ENCODE results near the gene CORO2A. TPM values are rescaled to one million over a fixed set of nuclear protein-coding genes. Genes with fewer than 3 reads are reported as not detected.

Gene CORO2A
- total and polyA plus RNA-seq, 2 of the 13 experiments (the other 11 are each of a cell fraction or from before 2014, with no cell fraction given): 14.4 to 15.3 TPM

DNA sequence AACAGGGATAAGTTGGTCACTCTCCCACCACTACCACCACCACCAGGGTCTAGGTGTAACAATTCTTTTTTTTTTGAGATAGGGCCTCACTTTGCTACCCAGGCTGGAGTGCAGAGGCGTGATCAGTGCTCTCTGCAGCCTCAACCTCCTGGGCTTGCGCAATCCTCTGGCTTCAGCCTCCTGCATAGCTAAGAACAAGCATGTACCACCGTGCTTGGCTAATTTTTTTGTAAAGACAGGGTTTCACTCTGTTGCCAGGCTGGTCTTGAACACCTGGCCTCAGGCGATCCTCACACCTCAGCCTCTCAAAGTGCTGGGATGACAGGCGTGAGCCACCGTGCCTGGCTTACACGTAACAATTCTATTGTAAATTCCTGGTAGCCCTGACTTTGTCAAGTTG lies 27.5 kb downstream of the CORO2A start (continued):
- TF ChIP-seq ZNF468 (CRISPR knock-in tag; IDR thresholded peaks at IDR 0.05): no peak

- ATAC-seq (no peak), FAIRE-seq (no peak), DNase-seq (ENCODE audit: low spot score) (no peak)
- CTCF ChIA-PET (ENCODE audit: low intra/inter-chr PET ratio, low total read pairs): no interaction called here
- POLR2A ChIA-PET: interaction anchor here (1.4 kb wide), 1 partner anchor 20 kb away, joined by 3 read pairs; no protein-coding TSS in a partner anchor
- no peak overlapping the region for H3K9ac ChIP-seq (ENCODE audit: insufficient read depth, low read depth, low read length)
- intact Hi-C loops (cut with micrococcal nuclease; ENCODE audit: unreplicated experiment) (loop anchor here (10.0 kb wide), 1 partner anchor 48 kb away; the partner anchor contains the start of gene TRIM14), in situ Hi-C loops (cut with HindIII; ENCODE audit: extremely low pct_ligation_motif_present, low pct_unique_long_range_greater_than_20kb) (no loop called here)
- peaks cover 49% of the 10 kb centered on the region for H3K4me1 ChIP-seq (ENCODE audit: insufficient read depth, low read length)
- no peak overlapping the region for H2AFZ ChIP-seq (ENCODE audit: low read length)
- H3K27me3 ChIP-seq (ENCODE audit: control insufficient read depth in 1 of 2, insufficient read depth in 2 of 2, low read length in 2 of 2): no peaks in the 10 kb centered on the region
- no peaks in the 10 kb centered on the region for H3K9me3 ChIP-seq (ENCODE audit: low read length)
- peaks cover 28% of the 10 kb centered on the region for H3K79me2 ChIP-seq (ENCODE audit: insufficient read depth, low read length)
- 0 out of 5 replicates have a peak, but pooled peaks cover 0 to under 1% of the 10 kb centered on the region in 2 experiments for H3K36me3 ChIP-seq (replicated peaks in 1 of 2; ENCODE audit: control insufficient read depth in 1 of 2, insufficient read depth in 2 of 2, low read length in 2 of 2)
- H3K4me2 ChIP-seq (ENCODE audit: low read depth, low read length): no peak overlapping the region
- no peak overlapping the region for H3K27ac ChIP-seq (ENCODE audit: extremely low read length, insufficient read depth, low read length)
- BruUV-seq (replicated peaks): no TSS peak
- H4K20me1 ChIP-seq (ENCODE audit: insufficient read depth, low read length): no peaks in the 10 kb centered on the region
- no peak overlapping the region for H3K4me3 ChIP-seq (replicated peaks in 1 of 3; ENCODE audit: insufficient read depth in 1 of 3, low read depth in 2 of 3, low read length in 3 of 3)
- 97% methylated on average over 12 of the region's 12 CpGs for WGBS (ENCODE audit: low lambda C conversion rate)
- TF ChIP-seq ZNF280B (CRISPR knock-in tag; IDR thresholded peaks at IDR 0.05; ENCODE audit: borderline replicate concordance) (no peak), MED8 (CRISPR knock-in tag; IDR thresholded peaks at IDR 0.05; ENCODE audit: insufficient replicate concordance) (no peak), ZKSCAN8 (CRISPR knock-in tag; IDR thresholded peaks at IDR 0.05; ENCODE audit: borderline replicate concordance) (no peak), CHD4 (IDR thresholded peaks at IDR 0.05; ENCODE audit: borderline replicate concordance, low read length) (no peak), MEIS2 (CRISPR knock-in tag; IDR thresholded peaks at IDR 0.05) (no peak), ISL2 (CRISPR knock-in tag; IDR thresholded peaks at IDR 0.05) (no peak), REL (CRISPR knock-in tag; conservative IDR thresholded peaks at IDR 0.05) (no peak), NFATC3 (CRISPR knock-in tag; IDR thresholded peaks at IDR 0.05) (no peak), ZNF724P (CRISPR knock-in tag; IDR thresholded peaks at IDR 0.05; ENCODE audit: borderline replicate concordance) (no peak), PPARG (CRISPR knock-in tag; conservative IDR thresholded peaks at IDR 0.05) (no peak), SUZ12 (IDR thresholded peaks at IDR 0.05; ENCODE audit: low read depth, low read length) (no peak), ZFP36L2 (CRISPR knock-in tag; IDR thresholded peaks at IDR 0.05) (no peak)
- TF ChIP-seq, protein P1, sequence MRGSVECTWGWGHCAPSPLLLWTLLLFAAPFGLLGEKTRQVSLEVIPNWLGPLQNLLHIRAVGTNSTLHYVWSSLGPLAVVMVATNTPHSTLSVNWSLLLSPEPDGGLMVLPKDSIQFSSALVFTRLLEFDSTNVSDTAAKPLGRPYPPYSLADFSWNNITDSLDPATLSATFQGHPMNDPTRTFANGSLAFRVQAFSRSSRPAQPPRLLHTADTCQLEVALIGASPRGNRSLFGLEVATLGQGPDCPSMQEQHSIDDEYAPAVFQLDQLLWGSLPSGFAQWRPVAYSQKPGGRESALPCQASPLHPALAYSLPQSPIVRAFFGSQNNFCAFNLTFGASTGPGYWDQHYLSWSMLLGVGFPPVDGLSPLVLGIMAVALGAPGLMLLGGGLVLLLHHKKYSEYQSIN (CRISPR knock-in tag; IDR thresholded peaks at IDR 0.05; ENCODE audit: borderline replicate concordance): no peak
- TF ChIP-seq, protein P2, sequence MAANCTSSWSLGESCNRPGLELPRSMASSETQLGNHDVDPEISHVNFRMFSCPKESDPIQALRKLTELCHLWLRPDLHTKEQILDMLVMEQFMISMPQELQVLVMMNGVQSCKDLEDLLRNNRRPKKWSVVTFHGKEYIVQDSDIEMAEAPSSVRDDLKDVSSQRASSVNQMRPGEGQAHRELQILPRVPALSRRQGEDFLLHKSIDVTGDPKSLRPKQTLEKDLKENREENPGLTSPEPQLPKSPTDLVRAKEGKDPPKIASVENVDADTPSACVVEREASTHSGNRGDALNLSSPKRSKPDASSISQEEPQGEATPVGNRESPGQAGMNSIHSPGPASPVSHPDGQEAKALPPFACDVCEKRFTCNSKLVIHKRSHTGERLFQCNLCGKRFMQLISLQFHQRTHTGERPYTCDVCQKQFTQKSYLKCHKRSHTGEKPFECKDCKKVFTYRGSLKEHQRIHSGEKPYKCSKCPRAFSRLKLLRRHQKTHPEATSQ (CRISPR knock-in tag; IDR thresholded peaks at IDR 0.05; ENCODE audit: borderline replicate concordance): no peak
These were observed 29.8 kb downstream of the CORO2A start for GRCh38 chr9:98162613-98163012.

Measured in HepG2 (cell line).